Retina (tissue), 1 donor: ENCODE data around the gene GJA5.

Source experiments
- DNase-seq: peaks from one replicate; pipeline ENCODE4 v3.0.0-alpha.2; 2016

Gene GJA5

DNA sequence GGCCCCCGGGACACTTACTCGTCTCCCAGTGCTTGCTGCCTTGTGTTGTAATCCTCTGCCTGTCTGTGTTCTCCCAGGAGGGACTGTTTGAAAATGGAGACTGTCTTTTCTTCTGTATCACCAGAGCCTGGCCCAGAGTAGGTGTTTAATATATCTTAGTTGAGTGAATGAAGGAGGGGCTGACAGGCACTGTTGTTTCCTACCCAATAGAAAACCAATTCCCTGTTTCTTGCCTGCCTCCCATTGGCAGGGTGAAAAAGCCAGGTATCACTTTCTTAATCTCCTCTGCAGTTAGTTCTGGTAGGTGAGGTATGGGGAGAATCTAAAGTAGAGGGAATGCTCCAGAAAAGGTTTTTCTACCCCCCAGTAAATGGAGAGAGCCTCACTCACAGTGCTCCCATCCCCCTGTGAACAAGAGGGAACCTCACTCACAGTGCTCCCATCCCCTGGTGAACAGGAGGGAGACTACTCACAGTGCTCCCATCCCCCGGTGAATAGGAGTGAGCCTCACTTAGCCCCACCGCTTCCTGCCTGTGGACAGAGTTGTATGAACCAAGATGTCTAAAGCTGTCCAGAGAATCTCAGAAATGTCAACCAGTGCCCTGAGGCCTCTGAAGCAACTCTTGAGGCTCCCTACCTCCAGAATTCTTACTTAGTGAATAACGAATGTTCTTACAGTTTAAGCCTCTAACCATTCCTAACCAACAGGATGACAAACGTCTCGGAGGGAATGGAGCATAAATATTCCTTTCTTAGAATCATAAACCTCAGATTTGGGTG, at the start of gene GJA5:
TSS of gene GJA5 (minus strand) at position 122 of the 780 bp plus-strand sequence. CDS start 1,364 bp downstream, outside the sequence.
- DNase-seq: no peak

DNA sequence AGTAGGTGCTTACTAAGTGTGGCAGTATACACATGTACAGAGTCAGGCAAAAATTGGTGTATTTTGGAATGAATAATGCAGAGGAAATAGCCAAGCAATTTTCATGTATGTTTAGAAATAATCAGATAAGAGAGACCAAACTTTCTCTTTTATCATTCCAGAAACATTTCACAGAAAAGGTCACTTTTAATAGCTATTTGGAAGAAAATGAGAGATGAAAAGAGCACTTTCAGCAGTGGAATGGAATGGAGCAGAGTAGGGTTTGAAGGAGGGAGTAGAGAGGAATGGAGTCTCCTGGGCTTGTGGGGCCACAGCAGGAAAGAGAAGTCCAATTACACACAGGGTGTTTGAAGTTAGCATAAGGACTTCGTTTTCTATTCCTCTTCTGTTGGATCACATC, 48.8 kb upstream of the GJA5 start:
- no peak for DNase-seq

DNA sequence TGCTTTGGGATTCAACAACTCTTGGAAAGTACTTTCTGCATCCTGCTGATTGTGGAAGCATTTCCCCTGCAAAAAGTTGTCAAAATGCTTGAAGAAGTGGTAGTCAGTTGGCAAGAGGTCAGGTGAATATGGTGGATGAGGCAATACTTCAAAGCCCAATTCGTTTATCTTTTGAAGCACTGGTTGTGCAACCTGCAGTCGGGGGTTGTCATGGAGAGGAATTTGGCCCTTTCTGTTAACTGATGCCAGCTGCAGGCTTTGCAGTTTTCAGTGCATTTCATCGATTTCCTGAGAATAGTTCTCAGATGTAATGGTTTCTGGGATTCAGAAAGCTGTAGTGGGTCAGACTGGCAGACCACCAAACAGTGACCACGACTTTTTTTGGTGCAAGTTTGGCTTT, 47.6 kb upstream of the GJA5 start:
- DNase-seq: no peak

DNA sequence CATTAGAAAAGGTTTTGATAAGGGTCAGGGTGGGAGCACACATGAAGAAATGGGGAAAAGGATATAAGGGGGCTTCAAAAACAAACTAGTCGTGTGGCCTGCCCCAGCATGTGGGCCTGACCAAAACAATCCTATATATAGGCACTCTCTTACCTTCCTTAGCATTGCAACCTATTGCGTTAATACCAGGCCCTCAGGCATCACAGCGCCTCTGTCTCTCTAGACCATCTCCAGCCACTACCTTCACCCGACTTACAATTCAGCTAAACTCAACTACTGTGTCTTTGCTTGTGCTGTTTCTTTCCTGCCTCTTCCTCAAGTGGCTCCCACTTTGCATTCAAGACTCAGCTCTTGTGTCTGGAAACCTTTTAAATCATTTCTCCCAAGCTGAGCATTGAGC, 47.0 kb upstream of the GJA5 start:
- no peak for DNase-seq

DNA sequence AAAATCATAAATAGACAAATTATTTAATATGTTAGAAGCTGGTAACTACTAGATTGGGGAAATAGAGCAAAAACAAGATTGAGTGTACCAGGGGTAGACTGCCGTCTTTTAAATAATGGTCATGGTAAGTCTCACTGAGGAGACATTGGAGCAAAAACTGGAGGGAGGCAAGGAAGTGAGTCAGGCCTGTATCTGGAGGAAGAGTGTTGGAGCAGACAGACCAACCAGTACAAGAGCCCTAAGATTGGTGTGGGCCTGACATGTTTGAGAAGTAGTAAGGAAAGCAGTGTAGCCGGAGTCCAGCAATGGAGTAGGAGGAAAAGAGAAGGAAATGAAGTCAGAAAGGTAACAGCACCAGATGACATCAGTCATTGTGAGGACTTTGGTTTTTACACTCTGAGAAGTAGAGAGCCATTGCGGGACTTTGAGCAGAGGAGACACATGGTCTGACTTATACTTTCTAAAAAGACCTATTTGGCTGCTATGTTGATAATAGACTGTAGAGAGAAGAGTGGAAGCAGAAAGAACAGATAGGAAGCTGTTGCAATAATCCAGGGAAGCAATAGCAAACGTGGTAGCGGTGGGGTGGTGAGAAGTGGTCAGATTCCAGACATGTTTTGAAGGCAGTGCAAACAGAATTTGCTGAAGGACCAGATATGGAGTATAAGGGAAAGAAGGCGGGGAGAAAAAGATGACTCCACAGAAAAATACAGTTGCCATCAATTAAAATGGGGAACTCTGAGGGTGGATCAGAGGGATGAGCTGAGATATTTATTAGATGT, 44.7 kb upstream of the GJA5 start:
- no peak for DNase-seq

DNA sequence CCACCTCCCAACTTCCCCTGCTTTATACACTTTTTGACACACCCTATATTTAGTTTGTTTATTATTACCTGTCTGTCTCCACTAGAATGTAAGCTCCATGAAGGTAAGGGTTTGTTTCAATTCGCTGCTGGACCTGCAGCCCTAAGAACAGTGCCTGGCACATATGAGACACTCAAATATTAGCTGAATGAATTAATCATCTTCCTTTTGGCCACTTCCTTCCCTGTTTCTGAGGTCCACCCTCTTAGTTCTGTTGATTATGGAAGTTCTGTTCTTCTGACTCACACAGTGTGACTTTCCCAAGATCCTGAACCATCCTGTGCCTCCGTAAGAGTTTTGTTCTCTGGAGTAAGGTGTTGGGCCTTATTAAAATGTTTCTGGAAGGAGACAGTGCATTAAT, 40.4 kb upstream of the GJA5 start:
- DNase-seq: no peak

DNA sequence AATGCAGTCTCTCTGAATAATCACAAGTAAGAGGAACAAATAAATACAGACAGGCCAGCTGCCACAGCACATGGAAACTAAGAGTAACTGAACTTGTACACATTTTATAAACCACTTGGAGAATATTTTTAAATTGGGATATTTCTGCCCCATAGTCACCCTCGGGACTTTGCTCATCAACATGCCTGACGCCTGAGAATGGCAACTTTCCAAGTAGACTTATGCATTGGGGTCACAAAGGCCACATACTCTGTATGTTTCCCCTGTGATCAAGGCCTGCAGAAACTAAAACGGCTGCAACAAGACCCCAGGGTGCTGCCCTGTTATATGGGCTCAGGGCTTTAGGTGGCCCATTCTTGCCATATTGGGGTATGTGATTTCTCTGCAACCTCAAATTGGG, 38.3 kb upstream of the GJA5 start:
- DNase-seq: no peak

DNA sequence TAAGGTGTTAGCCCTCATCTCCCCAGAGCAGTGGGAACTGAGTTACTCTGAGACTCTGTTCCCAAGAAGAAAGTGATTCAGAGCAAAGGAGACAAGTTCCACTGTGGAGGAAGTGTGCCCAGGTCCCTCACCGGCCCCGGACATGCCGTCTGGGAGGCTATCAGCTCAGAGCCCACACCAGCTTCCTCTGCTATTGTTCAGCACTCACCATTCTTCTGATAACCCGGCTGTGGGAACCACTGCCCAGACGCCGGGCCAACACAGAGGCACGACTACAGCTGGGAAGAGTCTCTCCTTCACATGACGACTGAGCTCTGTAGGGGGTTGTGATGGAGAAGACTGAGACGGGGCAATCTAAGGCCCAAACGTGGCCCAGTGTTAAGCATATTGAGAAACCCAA, 34.2 kb upstream of the GJA5 start:
- no peak for DNase-seq

DNA sequence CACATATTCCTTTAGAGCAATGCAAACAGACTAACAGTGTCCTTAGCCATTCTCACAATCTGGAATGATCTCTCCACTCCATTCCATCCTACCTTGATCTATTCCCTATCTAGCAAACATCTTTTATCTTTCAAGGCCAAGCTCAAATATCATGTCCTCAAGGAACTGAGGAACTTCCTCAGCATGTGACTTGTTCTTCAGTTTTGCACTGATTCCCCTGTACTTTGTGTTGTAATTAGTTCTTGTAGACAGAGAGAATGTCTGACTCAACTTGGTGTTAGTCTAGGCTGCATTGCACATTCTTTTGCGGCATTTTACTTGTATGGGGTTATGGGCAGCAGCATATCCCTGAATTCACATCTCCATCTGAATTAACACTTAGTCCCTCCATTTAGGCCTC, 31.5 kb upstream of the GJA5 start:
- no peak for DNase-seq

DNA sequence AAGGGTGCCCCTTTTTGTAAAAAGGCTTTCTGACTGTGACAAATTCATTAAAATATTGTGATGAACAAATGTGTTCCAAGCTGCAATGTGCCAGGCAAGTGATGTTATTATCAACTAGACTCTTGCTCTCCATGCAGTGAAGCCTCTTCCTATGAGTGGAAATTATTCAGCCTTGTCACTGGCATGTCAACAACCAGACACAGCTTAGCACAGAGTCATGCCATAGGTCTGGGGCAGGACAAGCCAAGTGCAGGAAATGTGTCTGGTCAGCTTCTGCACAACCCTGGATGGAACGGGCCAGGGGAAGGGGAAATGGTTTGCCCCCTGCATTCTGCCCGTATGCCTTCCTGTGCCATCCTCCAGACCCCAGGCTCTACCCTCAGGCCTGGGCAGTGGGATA, 27.4 kb upstream of the GJA5 start:
- no peak for DNase-seq

DNA sequence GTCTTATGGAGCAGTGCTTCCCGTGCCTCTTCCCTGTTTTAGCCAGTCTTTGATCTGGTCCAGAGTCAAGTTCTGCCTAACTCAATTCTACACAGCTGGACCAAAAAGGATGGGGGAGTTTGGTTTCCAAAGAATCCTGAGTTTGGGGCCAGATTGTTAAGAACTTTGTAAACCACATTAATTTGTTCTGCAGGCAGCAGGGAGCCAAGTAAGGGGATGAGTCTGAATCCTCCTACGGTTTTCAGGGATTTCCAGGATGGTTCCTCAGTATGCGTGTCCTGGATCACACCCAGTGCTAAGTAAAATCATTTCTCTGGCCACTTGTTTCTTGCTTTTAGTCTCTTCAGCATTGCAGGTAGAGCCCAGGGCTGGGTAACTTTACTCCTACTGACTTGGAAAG, 26.1 kb upstream of the GJA5 start:
- no peak for DNase-seq

DNA sequence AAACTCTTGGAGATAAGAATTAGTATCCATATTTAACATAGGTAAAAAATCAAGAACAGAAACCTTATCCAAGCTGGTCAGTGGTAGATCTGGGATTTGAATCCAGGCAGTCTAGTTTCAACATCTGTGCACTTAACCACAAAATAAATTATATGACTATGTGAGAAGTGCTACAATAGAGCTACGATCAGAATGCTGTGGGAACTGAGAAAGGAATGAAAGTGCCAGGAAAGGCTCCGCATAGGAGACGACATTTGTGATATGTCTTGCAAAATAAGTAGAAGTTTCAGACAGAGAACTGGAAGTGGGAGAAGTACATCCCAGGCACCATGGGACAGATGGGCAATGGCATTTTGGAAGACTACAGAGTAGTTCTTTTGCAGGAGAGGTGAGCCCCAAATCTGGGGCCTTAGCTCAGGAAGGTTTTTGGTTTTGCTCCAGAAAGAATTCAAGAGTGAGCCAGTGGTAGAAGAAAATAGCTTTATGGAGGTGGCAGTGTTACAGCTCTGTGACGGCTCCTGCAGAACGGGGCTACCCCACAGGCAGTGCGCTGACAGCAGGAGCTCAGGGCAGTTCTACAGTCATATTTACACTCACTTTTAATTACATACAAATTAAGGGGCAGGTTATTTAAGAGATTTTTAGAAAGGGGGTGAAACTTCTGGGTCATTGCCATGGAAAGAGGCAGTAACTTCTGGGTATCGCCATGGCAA, 25.5 kb upstream of the GJA5 start:
- no peak for DNase-seq

DNA sequence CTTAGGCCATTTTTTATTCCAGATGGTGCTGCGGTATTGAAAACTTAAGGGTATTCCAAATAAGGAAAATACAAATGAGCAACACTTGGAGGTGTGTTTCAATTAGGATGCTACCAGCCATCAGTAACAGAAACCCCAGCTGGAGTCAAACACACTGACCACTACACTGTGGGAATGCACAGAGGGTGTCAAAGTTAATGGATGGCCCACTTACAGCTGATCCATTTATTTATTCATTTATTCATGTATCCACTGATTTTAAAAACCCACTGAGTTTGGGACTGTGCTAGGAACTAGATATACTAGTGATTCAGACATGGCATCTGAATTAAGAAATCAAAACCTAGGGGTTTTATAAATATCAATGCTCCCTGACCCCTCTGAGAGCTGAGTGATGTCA, 24.5 kb upstream of the GJA5 start:
- DNase-seq: no peak

DNA sequence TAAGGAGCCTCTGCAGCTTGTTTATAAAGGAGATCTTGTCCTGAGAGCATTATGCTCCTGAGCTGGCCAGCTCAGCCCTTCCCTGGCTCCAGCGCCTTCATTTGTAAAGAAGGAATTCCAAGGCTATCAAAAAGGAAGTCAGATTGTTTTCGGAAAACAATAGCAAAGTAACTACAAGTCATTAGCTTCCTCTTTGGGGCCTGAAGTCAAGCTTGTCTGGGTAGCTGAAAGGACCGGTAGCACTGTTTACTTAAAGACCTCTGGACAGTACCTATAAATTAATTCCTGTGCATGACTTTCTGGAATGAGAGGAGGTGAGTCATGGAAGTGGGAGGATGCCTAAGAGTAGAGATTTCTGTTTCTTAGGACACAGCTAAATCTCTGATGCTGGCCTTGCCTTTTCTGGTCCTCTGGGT, 20.7 kb upstream of the GJA5 start:
- no peak for DNase-seq

DNA sequence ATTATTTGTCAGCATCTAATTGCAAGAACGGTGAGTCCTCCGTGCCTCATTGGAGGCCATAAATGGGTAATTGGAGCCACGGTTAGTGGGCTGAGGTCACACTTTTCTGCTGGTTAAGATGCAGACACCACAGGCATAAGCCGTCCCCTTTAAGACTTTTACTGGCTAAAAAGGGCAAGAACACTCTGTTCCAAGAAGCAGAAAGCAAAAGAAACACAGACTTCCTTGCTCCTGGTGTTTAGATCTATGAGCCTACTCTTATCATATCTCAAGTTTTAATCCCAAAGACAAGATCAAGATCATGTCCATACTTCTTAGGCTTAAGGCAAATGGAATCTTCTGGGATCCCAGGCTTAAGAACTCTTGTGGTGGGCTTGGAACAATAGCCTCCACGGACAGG, 17.3 kb upstream of the GJA5 start:
- DNase-seq: no peak

DNA sequence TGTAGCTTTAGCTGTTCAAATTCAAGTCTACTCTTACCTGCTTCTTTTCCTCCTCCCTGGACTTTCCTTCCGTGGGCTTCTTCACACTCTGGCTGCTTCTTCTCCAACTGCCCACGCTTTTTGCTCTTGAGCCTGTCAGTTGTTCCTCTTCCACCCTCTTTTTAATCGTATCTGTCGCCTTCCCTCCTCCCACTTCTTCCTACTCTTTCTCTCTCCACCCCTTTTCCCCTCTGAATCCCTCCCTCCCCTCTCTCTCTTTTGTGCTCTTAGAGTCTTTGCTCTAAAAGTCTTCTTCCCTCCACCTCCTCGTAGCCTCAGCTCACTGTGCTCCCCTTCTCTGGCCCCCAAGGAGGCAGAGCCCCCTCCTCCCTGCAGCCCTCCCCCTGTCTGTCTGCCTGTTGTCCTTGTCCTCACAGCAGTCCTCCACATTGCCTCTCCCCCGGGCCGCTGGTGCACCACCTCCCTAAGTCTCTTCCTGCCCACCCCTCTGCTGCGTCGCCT, 12.9 kb upstream of the GJA5 start:
- peak; percentile 24 for DNase-seq

DNA sequence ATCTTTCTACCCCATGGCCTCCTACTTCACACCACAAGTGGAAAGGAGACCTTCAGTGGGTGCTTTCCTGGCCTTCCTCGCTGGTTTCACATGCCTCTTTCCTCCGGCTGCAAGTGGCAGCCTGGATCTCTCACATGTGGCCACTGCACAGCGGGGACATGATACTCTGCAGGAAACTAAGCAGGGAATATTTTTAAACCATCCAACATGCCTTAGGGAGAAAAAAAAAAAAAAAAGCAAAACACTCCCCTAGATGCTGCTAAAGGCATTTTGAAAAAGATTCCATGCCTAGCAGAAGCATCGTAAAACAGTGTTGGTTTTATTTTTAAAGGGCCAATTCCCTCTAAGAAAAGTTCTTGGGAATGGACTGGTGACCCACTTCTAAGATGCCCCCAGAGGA, 12.2 kb upstream of the GJA5 start:
- no peak for DNase-seq

DNA sequence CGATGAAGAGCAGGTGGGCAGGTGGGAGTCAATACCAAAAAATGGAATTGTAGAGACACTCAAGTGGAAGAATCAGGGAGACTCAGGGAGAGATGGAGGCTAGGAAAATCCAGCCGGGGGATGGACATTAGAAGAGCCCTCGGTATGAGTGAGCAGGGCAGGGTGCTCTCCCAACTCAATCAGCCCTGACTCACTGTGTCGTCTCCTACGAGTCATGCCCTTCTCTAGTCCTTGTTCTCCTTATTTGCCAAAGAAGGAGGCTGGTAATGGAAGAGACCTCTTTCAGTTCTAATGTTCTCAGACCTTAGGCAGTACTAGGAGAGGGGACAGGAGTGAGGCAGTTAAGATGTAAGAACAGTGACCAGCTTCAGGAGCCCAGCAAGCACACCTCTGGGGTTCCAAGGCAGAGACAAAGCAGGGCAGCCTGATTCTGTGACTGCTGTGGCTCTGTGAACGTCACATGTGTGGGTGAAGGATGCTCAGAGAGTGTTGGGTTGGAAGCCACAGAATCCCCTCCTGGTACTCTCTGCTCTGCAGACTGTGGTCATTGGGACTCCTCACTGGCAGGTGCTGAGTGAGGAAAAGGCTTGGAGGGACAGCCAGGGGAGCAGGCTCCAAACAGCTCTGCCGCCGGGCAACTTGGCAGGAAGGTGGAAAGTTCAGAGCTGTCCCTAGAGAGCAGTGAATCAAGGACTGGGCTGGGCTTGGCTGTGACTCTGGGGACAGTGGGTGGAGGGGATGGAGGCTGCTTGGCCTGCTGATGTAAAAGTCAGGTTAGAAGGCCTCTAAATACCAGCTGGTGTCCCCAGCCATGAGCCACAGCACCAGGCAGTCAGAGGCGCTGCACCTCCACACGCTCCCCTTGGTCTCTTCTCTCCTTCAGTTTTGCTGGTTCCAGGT, 11.1 kb upstream of the GJA5 start:
- no peak for DNase-seq

DNA sequence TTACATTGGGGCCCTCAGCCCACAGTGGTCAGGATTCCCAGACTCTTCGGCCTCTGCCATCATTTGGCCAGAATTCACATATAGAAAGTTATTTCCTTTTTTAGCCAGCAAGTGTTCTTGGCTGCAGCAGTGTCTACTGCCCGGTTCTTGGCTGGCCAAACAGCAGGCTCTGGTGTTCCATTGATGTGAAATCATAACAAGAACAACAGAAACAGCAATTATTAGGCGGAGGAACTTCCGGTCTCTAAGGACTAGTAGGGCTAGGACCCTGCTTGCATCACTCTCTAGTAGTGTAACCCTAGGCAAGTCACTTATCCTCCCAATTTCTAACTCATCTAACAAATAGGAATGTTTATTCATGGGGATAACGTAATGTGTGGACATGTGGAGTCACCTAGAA, 8.7 kb upstream of the GJA5 start:
- no peak for DNase-seq

DNA sequence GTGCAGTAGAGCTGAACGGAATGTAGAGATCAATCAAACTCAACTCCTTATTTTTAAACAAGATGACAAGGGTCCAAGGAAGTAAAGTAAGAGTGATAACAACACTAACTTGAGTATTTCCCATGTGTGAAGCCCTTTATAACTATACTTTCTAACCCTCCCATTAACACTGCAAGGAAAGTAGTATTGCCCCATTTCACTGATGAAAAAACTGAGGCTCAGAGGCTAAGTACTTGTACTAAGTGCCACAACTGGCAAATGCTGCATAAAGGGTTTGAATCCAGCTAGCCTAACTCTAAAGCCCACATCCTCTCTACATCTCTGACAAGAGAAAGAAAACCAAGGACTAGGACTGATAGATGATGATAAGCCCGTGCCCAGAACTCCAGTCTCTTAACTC, 8.2 kb upstream of the GJA5 start:
- no peak for DNase-seq

DNA sequence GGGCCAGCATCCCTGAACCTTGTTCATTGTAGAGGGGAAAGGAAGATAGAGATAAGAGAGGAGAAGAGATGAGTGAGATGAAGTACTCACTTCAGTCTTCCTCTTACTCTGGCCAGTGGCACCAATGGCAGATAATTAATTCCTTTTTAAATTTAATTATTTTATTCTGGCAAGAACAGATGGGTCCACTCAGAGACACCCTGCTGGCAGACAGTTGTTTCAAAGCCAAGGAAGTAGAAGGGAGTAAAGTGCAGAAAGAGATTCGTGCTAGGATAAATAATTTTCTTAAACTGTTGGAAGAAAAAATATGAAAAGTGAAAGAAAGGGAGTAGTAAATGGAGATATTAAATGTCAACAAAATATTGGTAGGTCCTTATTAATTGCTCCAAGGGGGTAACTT, 7.7 kb upstream of the GJA5 start:
- DNase-seq: no peak

DNA sequence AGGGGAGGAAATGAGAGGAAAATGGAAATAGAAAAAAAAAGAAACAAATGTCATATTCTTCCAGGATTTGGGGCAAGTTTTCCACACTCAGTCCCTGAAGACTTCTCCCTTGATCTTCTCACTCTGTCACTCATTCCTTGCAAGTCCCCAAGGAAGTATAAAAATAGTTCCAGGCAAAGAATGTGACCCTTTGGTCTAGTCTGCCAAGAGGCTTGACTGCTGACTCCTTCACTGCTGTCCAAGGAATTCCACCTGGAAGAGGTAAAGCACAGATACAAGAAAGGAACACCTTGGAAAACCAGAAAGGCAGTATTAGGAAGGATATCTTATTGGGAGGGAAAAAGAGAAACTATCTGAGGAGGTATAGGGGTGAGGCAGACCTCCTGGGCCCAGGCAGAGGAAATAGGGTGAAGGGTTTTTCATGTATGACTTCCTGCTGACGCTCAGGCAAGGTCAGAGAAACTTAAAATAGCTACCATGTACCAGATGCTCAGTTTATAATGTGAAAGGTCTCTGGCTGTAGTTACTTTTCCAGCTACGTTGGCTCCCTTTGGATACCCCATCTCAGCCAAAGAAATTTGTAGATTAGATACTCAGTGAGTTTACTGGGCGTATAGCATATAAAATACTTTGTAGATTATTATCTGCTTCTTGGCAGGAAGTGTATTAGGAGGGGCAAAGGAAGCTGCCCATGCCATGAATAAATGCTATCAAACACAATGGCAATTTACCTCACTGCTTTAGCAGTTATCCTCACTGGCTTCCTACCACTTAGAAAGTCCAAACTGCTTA, 2.0 kb upstream of the GJA5 start:
- no peak for DNase-seq
